CD4-positive, alpha-beta T cell (primary cell): ENCODE results near the gene MCCC2. TPM values are rescaled to one million over a fixed set of nuclear protein-coding genes. Genes with fewer than 3 reads are reported as not detected.
A peak's percentile ranks its signal among the peaks of the same experiment; 100 is the strongest.
"Not testable (repeated sequence)": the region's sequence is repeated elsewhere in the genome, so short reads cannot be mapped to it uniquely, and the experiment has no call there.

Source experiments
- ATAC-seq: fragments of 200-7000 bp; cut with Tn5 transposase; one replicate; pipeline ENCODE4 v1.10.0; 2022; ENCODE audit warnings: mild to moderate bottlenecking; ENCODE audit not compliant: poor library complexity
- CTCF ChIA-PET: fragments of 350-600 bp; sonication (Branson Sonifier 250); formaldehyde crosslinking; loops from one replicate; lab custom pipeline; 2021; ENCODE audit warnings: antibody characterized with exemption, inconsistent platforms; lab: Charles Lee
- POLR2A ChIA-PET: fragments of 350-600 bp; sonication (Branson Sonifier 250); formaldehyde crosslinking; loops from one replicate; lab custom pipeline; 2021; ENCODE audit warnings: antibody characterized with exemption, inconsistent platforms; lab: Charles Lee
- DNase-seq, 14 experiments: peaks; one replicate each; pipeline ENCODE4 v3.0.0-alpha.2; 2013 to 2020; ENCODE audit warnings: mixed read lengths in 2 of 14
- H3K27ac ChIP-seq, 2 donors: one replicate each; pipeline versions ENCODE4 v1.5.1 to v1.7.0; 2013; ENCODE audit warnings: low read length in 2 of 2, low read depth in 1 of 2, mild to moderate bottlenecking in 1 of 2
- H3K27me3 ChIP-seq, 2 experiments: 1 replicate in 1 of 2; 2 replicates in 1 of 2; pipeline versions ENCODE4 v1.6.1 to v1.7.0; 2013; ENCODE audit warnings: low read length in 2 of 2, control low read depth in 1 of 2, mild to moderate bottlenecking in 1 of 2, moderate library complexity in 1 of 2; ENCODE audit not compliant: insufficient read depth in 2 of 2, control insufficient read depth in 1 of 2
- H3K36me3 ChIP-seq: one replicate; pipeline ENCODE4 v1.6.1; 2013; ENCODE audit warnings: low read length, control low read depth; ENCODE audit not compliant: insufficient read depth
- H3K4me1 ChIP-seq: one replicate; pipeline ENCODE4 v1.6.1; 2013; ENCODE audit warnings: low read length, control low read depth; ENCODE audit not compliant: insufficient read depth
- H3K4me3 ChIP-seq: one replicate; pipeline ENCODE4 v1.5.1; 2013; ENCODE audit warnings: mild to moderate bottlenecking, low read length, moderate library complexity
- H3K9me3 ChIP-seq, 2 experiments: 1 replicate in 1 of 2; 2 replicates in 1 of 2; pipeline versions ENCODE4 v1.6.1 to v1.7.0; 2013; ENCODE audit warnings: low read length in 2 of 2, mild to moderate bottlenecking in 2 of 2, control low read depth in 1 of 2, moderate library complexity in 1 of 2; ENCODE audit not compliant: control insufficient read depth in 1 of 2, insufficient read depth in 1 of 2
- H3K27ac Mint-ChIP-seq: one replicate; pipeline ENCODE4 v1.8.0; 2020; ENCODE audit warnings: mixed read lengths
- H3K27me3 Mint-ChIP-seq: one replicate; pipeline ENCODE4 v1.8.0; 2021; ENCODE audit warnings: mixed read lengths
- H3K36me3 Mint-ChIP-seq: one replicate; pipeline ENCODE4 v1.8.0; 2021; ENCODE audit warnings: low read depth, mixed read lengths
- H3K4me1 Mint-ChIP-seq: one replicate; pipeline ENCODE4 v1.8.0; 2021; ENCODE audit warnings: low read depth, mixed read lengths
- H3K4me3 Mint-ChIP-seq: one replicate; pipeline ENCODE4 v1.8.0; 2020; ENCODE audit warnings: mild to moderate bottlenecking, mixed read lengths
- H3K9me3 Mint-ChIP-seq: one replicate; pipeline ENCODE4 v1.8.0; 2020; ENCODE audit warnings: mixed read lengths
- CTCF ChIP-seq: fragments of 200-600 bp; IDR thresholded peaks from one replicate; pipeline ENCODE4 v1.8.0; 2022; ENCODE audit warnings: antibody characterized with exemption, mild to moderate bottlenecking
- intact Hi-C, 2 experiments: fragments of 100-400 bp; cut with DNase I in 1 of 2; cut with micrococcal nuclease in 1 of 2; formaldehyde crosslinking; loops; one replicate each; pipeline versions ENCODE4 v1.15.1 to v1.9.0; 2023 to 2025; cut with DNase I, micrococcal nuclease
- total RNA-seq, 174 experiments: library from RNA in 2 of 174; stranded (reverse) in 2 of 174; gene quantifications; one replicate each; pipeline ENCODE4 v1.2.3 and lab custom pipeline; 2021 to 2026

The MCCC2 gene
- total RNA-seq, 2 experiments from 2014 or later = 16.3 to 18.7 TPM

- H3K27me3 ChIP-seq = no peaks in the 10 kb centered on the region
- intact Hi-C loops = no loop called here
- no peaks in the 10 kb centered on the region for H3K9me3 Mint-ChIP-seq
- H3K36me3 ChIP-seq = peaks cover 48% of the 10 kb centered on the region
- no peak for ATAC-seq
- no peak overlapping the region for H3K4me3 ChIP-seq
- no peaks in the 10 kb centered on the region for H3K9me3 ChIP-seq
- no peaks in the 10 kb centered on the region for H3K27me3 Mint-ChIP-seq
- no peak overlapping the region for H3K27ac Mint-ChIP-seq
- no peaks in the 10 kb centered on the region for H3K4me1 Mint-ChIP-seq
- POLR2A ChIA-PET = no interaction called here
- TF ChIP-seq CTCF = no peak
- no peak for DNase-seq
- no peak overlapping the region for H3K4me3 Mint-ChIP-seq
- H3K36me3 Mint-ChIP-seq = peaks cover 76% of the 10 kb centered on the region
- CTCF ChIA-PET = interaction anchor here (0.7 kb wide), 1 partner anchor 39 kb away, joined by 3 read pairs; no protein-coding TSS in a partner anchor
- H3K4me1 ChIP-seq = no peaks in the 10 kb centered on the region
- no peak overlapping the region for H3K27ac ChIP-seq
These were observed 53.3 kb downstream of the MCCC2 start for GRCh38 chr5:71640408-71640807.

GRCh38 chr5:71645030-71645429, 57.9 kb downstream of the MCCC2 start:
- Mint-ChIP-seq H3K4me3 (no peak overlapping the region), H3K4me1 (no peaks in the 10 kb centered on the region), H3K9me3 (no peaks in the 10 kb centered on the region), H3K36me3 (peaks cover 81% of the 10 kb centered on the region), H3K27me3 (no peaks in the 10 kb centered on the region), H3K27ac (no peak overlapping the region)
- Histone ChIP-seq H3K27me3 (no peaks in the 10 kb centered on the region), H3K9me3 (no peaks in the 10 kb centered on the region), H3K27ac (no peak overlapping the region), H3K36me3 (peaks cover 55% of the 10 kb centered on the region), H3K4me1 (no peaks in the 10 kb centered on the region), H3K4me3 (no peak overlapping the region)
- intact Hi-C loops = no loop called here
- CTCF ChIA-PET = no interaction called here
- TF ChIP-seq CTCF = no peak
- no peak for ATAC-seq
- POLR2A ChIA-PET = no interaction called here
- DNase-seq = no peak

GRCh38 chr5:71650940-71651339, 63.8 kb downstream of the MCCC2 start:
- H3K27me3 Mint-ChIP-seq, H3K4me1 ChIP-seq, DNase-seq, H3K4me3 Mint-ChIP-seq, H3K4me3 ChIP-seq, H3K27me3 ChIP-seq, H3K27ac ChIP-seq, H3K9me3 Mint-ChIP-seq, CTCF ChIA-PET, intact Hi-C loops, ATAC-seq, H3K9me3 ChIP-seq, POLR2A ChIA-PET: not testable (repeated sequence)
- peaks cover 51% of the 10 kb centered on the region for H3K36me3 ChIP-seq
- H3K27ac Mint-ChIP-seq = peak overlapping the region; percentile 29
- H3K4me1 Mint-ChIP-seq = peaks cover 12% of the 10 kb centered on the region
- H3K36me3 Mint-ChIP-seq = peaks cover 80% of the 10 kb centered on the region

DNA sequence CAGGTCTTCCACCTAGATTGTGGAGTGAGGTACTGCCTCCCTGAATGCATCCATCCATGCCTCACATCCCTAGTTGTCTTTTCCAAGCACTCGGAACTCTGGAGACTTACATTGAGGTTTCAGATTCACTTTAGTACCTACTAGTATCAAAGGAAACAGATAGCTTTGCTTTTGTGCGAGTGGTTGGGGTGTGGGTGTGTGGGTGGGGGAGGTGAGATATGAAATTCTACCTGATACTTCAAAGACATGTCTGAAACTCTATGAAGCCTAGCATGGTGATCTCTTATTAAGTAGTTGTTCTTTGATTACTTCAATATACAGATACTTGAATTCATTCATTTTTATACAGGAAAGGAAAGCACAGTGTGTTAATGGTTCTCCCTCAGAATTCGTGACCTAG, 64.4 kb downstream of the MCCC2 start:
- Mint-ChIP-seq H3K36me3 (peaks cover 81% of the 10 kb centered on the region), H3K4me1 (peaks cover 12% of the 10 kb centered on the region), H3K27me3 (no peaks in the 10 kb centered on the region), H3K9me3 (no peaks in the 10 kb centered on the region), H3K4me3 (no peak overlapping the region), H3K27ac (peak overlapping the region; percentile 29)
- H3K4me3 ChIP-seq = no peak overlapping the region
- no peaks in the 10 kb centered on the region for H3K9me3 ChIP-seq
- peaks cover 48% of the 10 kb centered on the region for H3K36me3 ChIP-seq
- intact Hi-C loops = no loop called here
- no peaks in the 10 kb centered on the region for H3K27me3 ChIP-seq
- peak in 1 of 14 experiments; percentile 4 for DNase-seq
- H3K27ac ChIP-seq = no peak overlapping the region
- ChIA-PET POLR2A (no interaction called here), CTCF (no interaction called here)
- no peak for ATAC-seq
- no peaks in the 10 kb centered on the region for H3K4me1 ChIP-seq
- TF ChIP-seq CTCF = no peak
